Ishikawa (cell line): ENCODE measurements around the gene ATF6.

Experiments
- CEBPB ChIP-seq: IDR thresholded peaks from 2 replicates; pipeline ENCODE4 v1.6.1; 2012
- CREB1 ChIP-seq: IDR thresholded peaks from 2 replicates; pipeline ENCODE4 v1.6.1; 2012; ENCODE audit warnings: low read depth
- EP300 ChIP-seq: IDR thresholded peaks from 2 replicates; pipeline ENCODE4 v1.6.1; 2012; ENCODE audit warnings: borderline replicate concordance
- FOXM1 ChIP-seq: IDR thresholded peaks from 2 replicates; pipeline ENCODE4 v1.6.1; 2012; ENCODE audit warnings: low read depth, borderline replicate concordance
- RAD21 ChIP-seq: IDR thresholded peaks from 2 replicates; pipeline ENCODE4 v1.6.1; 2012; ENCODE audit warnings: low read depth
- REST ChIP-seq: IDR thresholded peaks from 2 replicates; pipeline ENCODE4 v1.6.1; 2012; ENCODE audit warnings: low read depth, mild to moderate bottlenecking
- TAF1 ChIP-seq: IDR thresholded peaks from 2 replicates; pipeline ENCODE4 v1.6.1; 2012; ENCODE audit warnings: low read depth, mild to moderate bottlenecking

- TF ChIP-seq TAF1 (no peak), CREB1 (no peak), CEBPB (no peak), REST (no peak), EP300 (no peak), FOXM1 (no peak), RAD21 (no peak)
Observed at GRCh38 chr1:161989108-161989507, 223.0 kb downstream of the ATF6 start.
